COLO829 (cell line): ENCODE measurements around the gene PGAP3.

ENCODE experiments used
- DNase-seq: peaks from one replicate; pipeline ENCODE4 v3.0.0; 2012; ENCODE audit warnings: low spot score

Gene PGAP3

GRCh38 chr17:39621523-39622379 lies 66.1 kb downstream of the PGAP3 start:
- peak; percentile 82 for DNase-seq
